ENCODE data around the gene TCTA.
A peak's percentile ranks its signal among the peaks of the same experiment; 100 is the strongest.

DNA sequence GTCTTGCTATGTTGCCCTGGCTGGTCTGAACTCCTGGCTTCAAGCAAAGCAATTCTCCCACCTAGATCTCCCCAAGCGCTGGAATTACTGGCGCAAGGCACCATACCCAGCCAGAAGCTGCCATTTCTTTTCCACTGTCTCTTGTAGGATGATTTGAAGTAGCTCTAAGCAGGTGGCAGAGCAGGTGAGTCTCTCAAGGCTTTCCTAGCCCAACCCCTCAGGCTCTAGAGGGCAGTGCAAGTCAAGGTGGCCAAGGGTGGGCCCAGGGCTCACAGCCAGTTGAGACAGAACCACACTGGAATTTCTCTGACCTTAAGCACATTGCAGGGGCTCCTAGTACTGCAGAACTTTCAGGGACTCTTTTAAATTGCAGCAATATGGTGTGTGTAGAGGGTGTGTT, 42.2 kb downstream of the TCTA start:
- TF ChIP-seq, protein P1, sequence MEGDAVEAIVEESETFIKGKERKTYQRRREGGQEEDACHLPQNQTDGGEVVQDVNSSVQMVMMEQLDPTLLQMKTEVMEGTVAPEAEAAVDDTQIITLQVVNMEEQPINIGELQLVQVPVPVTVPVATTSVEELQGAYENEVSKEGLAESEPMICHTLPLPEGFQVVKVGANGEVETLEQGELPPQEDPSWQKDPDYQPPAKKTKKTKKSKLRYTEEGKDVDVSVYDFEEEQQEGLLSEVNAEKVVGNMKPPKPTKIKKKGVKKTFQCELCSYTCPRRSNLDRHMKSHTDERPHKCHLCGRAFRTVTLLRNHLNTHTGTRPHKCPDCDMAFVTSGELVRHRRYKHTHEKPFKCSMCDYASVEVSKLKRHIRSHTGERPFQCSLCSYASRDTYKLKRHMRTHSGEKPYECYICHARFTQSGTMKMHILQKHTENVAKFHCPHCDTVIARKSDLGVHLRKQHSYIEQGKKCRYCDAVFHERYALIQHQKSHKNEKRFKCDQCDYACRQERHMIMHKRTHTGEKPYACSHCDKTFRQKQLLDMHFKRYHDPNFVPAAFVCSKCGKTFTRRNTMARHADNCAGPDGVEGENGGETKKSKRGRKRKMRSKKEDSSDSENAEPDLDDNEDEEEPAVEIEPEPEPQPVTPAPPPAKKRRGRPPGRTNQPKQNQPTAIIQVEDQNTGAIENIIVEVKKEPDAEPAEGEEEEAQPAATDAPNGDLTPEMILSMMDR (IDR thresholded peaks at IDR 0.05; ENCODE audit: low read length), result peak; percentile 41; the same call in 1 of the 2 replicates
- no peak for TF ChIP-seq EZH2 (IDR thresholded peaks at IDR 0.05; ENCODE audit: borderline replicate concordance, low read length)
